Fibroblast of upper back skin (primary cell): ENCODE measurements around the gene FADS3.

Experiments
- DNase-seq: peaks from one replicate; pipeline ENCODE4 v3.0.0-alpha.2; 2013

Gene FADS3

GRCh38 chr11:61833471-61833870, 57.9 kb downstream of the FADS3 start:
- DNase-seq = no peak

DNA sequence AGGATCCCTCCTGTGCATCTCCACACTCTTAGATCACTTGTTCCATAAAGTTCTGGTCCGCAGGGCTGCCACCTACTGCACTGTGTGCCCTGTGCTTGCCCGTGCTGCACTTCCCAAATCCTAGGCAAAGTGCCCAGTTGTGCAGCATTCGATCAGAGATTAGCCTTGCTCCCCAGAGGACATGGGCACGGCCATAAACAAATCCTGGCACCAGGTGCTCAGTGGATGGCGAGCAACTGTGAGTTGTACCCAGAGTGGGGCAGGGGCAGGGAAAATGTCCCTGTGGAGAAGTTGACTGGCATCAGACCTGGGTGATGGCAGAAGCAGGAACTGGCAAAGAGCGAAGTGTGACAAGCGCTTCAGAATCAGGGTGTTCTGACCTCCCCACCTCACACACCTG, 58.6 kb downstream of the FADS3 start:
- no peak for DNase-seq

- no peak for DNase-seq
Observed at GRCh38 chr11:61832207-61832606, 59.1 kb downstream of the FADS3 start.

DNA sequence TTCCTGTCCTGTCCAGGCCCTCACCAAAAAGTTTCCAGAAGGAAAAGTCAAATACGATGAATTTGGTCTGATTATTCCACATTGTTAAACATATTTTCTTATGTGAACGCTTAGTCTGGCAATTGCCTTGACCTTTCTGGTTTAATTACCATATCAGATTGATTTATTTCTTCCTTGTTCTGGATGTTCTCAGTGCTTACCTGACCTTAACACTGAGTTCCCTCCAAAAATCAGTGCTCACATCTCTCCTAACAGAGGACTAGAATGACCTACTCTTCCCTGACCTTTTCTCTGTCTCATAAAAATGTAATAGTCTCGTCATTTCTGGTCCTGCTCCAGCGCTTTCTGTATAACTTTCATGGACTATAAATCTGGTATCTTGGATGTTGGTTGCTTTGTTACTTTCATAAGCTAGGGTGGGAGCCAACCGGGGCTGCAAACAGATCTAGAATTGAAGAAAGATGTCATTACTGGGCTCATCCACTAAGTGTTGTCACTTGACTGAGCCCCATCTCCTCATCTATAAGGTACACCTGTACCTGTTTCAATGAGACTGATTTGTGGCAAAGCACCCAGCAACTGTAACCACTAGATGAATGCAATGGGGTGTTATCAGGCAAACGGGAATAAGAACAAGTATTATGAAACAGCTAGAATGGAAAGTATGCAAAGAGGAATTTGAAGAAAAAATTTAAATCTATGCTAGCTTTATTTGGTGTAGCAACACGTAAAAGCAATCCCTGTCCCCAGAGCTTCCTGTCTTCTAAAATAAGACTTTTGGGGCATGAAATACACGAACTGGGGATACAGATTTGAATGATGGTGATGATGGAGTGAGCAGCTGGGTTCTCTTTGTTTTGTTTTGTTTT, 60.9 kb downstream of the FADS3 start:
- peak; percentile 38 for DNase-seq

GRCh38 chr11:61829806-61830205, 61.5 kb downstream of the FADS3 start:
- no peak for DNase-seq

DNA sequence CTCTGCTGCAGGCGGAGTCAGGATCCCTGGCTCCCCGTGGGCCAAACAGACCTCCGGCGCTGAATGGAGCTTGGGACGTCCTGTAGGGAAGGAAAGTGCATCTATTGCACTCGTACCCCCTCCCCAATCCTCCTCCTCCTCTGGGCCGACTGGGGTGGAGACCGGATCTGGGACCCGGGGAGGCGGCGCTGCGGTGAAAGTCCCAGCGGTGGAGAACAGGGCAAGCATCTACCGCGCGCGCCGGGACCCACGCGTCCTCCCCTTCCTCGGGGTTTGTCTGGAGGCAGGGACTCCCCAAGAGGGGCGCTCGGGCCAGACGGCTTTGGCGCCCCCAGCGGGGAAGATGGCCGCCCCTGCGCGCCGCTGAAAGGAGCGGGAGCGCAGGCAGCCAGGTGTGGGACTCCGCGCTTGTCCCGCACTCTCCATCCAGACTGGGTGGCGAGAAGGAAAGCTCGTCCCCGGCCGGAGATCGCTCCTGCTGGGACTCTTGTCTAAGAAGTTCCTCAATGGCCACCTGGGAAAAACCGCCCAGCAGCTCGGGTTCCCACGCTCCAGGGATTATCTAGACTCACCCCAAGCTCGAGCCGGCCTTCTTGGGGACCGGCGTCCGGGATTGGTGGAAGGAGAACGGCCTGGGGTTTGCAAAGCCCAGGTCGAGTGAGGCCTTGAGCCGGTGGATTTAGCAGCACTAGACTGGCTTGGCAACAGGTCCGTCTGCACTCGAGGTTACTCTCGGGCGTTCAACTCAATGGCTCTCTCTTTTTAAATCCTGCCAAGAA, 62.5 kb downstream of the FADS3 start:
- peak; percentile 31 for DNase-seq

GRCh38 chr11:61828379-61828628, 63.0 kb downstream of the FADS3 start:
- DNase-seq = no peak

DNA sequence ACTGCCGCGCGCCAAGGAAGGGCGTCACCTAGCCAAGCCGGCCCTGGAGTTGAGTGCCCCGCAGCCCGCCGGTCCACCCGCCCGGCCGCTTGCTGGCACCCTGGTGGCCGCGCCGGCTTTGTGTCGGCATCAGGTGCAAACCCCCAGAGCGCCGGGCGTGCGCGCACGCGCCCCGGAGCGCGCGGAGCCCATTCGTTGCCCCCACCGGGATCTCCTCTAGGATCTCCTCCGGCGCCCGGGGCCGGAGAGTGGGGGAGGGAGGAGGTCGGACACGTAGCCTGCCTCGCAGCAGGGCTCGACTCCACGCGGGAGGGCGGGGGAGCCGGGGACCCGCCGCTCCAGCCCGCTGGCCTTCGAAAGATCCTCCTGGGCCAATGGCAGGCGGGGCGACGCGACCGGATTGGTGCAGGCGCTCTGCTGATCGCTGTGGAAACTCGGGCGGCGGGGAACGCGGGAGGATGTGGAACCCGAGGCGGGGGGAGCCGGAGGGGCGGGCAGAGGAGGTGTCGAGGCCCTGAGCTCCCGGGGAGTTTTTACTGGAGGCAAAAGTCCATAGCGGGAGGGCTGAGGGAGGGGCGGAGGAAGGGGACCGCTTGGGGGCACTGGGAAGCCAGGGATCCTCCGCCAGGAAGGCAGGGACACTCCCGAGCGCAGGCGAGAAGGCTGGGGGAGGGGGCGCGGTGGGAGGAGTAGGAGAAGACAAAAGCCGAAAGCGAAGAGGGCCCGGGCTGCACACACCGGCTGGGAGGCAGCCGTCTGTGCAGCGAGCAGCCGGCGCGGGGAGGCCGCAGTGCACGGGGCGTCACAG, 63.6 kb downstream of the FADS3 start, which contains the start of gene FADS2:
Gene FADS2 (plus strand): TSS at position 730 of the 808 bp plus-strand sequence. CDS start 91 bp downstream, outside the sequence.
- DNase-seq = peak; percentile 96

- DNase-seq = no peak
Observed at GRCh38 chr11:61826930-61827570, 64.3 kb downstream of the FADS3 start.
